ENCODE measurements around the gene DOK4. TPM values are rescaled to one million over a fixed set of nuclear protein-coding genes. Genes with fewer than 3 reads are reported as not detected.
"Not testable (repeated sequence)": the region's sequence is repeated elsewhere in the genome, so short reads cannot be mapped to it uniquely, and the experiment has no call there.

The DOK4 gene
- total RNA-seq, 4 donors from 2014 or later = 5.9 to 36.3 (median 12.9) TPM

DNA sequence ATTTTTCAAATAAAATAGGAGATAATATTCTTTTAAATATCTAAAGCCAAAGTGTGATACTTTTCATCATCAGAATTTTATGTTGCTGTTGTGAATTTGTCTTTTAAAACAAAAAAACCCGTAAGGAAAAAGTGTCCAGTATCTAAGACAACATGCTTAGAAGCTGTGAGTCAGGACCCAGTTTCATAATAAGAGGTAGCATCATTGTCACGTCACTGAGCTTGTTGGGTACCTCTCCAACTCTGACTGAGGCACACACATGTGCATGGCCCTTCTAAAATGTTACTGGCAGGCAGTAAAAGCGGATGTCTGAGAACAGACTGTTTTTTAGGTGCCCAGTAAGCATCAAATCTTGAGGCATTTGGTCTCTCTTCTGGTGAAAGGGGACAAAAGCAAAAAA lies 41.6 kb downstream of the DOK4 start:
- TF ChIP-seq CTCF (IDR thresholded peaks at IDR 0.05) = no peak
- DNase-seq (ENCODE audit: low spot score) = no peak

GRCh38 chr16:57440551-57440950 lies 45.7 kb downstream of the DOK4 start:
- DNase-seq (ENCODE audit: low spot score); ATAC-seq (ENCODE audit: low FRiP score): not testable (repeated sequence)

More for the DNA sequence above, 41.6 kb downstream of the DOK4 start:
- ATAC-seq (ENCODE audit: low FRiP score) = no peak

DNA sequence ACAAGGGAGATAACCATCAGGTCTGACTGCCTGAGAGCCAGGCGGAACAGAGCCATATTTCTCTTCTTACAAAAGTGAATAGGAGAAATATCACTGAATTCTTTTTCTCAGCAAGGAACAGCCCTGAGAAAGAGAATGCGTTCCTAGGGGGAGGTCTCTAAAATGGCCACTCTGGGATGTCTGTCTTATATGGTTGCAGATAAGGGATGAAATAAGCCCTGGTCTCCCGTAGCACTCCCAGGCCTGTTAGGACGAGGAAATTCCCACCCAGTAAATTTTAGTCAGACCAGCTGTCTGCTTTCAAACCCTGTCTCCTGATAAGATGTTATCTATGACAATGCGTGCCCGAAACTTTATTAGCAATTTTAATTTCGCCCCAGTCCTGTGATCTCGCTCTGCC lies 46.3 kb downstream of the DOK4 start:
- not testable (repeated sequence) for ATAC-seq (ENCODE audit: low FRiP score); DNase-seq (ENCODE audit: low spot score)

- DNase-seq (ENCODE audit: low spot score) (no peak), ATAC-seq (ENCODE audit: low FRiP score) (no peak)
- TF ChIP-seq CTCF (IDR thresholded peaks at IDR 0.05) = no peak
Measured at GRCh38 chr16:57435838-57436237, 50.5 kb downstream of the DOK4 start.

GRCh38 chr16:57434003-57434402 lies 52.3 kb downstream of the DOK4 start:
- DNase-seq (ENCODE audit: low spot score) = no peak
- no peak for TF ChIP-seq CTCF (IDR thresholded peaks at IDR 0.05)
- ATAC-seq (ENCODE audit: low FRiP score) = no peak

- ATAC-seq (ENCODE audit: low FRiP score) = no peak
- no peak for DNase-seq (ENCODE audit: low spot score)
- no peak for TF ChIP-seq CTCF (IDR thresholded peaks at IDR 0.05)
Measured at GRCh38 chr16:57432989-57433388, 53.3 kb downstream of the DOK4 start.

- no peak for DNase-seq (ENCODE audit: low spot score)
- no peak for ATAC-seq (ENCODE audit: low FRiP score)
- no peak for TF ChIP-seq CTCF (IDR thresholded peaks at IDR 0.05)
Measured at GRCh38 chr16:57432505-57432904, 53.8 kb downstream of the DOK4 start.

- TF ChIP-seq CTCF (IDR thresholded peaks at IDR 0.05) = no peak
- no peak for DNase-seq (ENCODE audit: low spot score)
- ATAC-seq (ENCODE audit: low FRiP score) = no peak
Measured at GRCh38 chr16:57430955-57431354, 55.3 kb downstream of the DOK4 start.
